HepG2 (cell line): ENCODE results near the gene DGKG. TPM values are rescaled to one million over a fixed set of nuclear protein-coding genes. Genes with fewer than 3 reads are reported as not detected.

Experiments used
- BRCA1 ChIP-seq: sonication (generic); formaldehyde crosslinking; IDR thresholded peaks from 2 replicates; pipeline ENCODE4 v1.4.0; 2020; ENCODE audit warnings: missing genetic modification reagents
- FOSL2 ChIP-seq: sonication (generic); formaldehyde crosslinking; IDR thresholded peaks from 2 replicates; pipeline ENCODE4 v1.4.0; 2020; ENCODE audit warnings: missing genetic modification reagents
- HIVEP1 ChIP-seq: sonication (generic); formaldehyde crosslinking; IDR thresholded peaks from 2 replicates; pipeline ENCODE4 v1.4.0; 2020; ENCODE audit warnings: mild to moderate bottlenecking, missing genetic modification reagents
- HNF1B ChIP-seq: sonication (generic); formaldehyde crosslinking; IDR thresholded peaks from 2 replicates; pipeline ENCODE4 v1.5.1; 2020; ENCODE audit warnings: mild to moderate bottlenecking, moderate library complexity, missing genetic modification reagents
- KLF15 ChIP-seq: sonication (generic); formaldehyde crosslinking; IDR thresholded peaks from 2 replicates; pipeline ENCODE4 v1.8.1; 2023; ENCODE audit warnings: borderline replicate concordance, mild to moderate bottlenecking, inconsistent platforms, missing genetic modification reagents, mixed read lengths
- MAFK ChIP-seq, 2 experiments: IDR thresholded peaks in 1 of 2; conservative IDR thresholded peaks in 1 of 2; 2 replicates each; pipeline ENCODE4 v1.6.1; 2011; ENCODE audit warnings: improper control_type of control experiment in 2 of 2, low read length in 2 of 2
- NFE2L2 ChIP-seq: fragments of 150-350 bp; IDR thresholded peaks from 2 replicates; pipeline ENCODE4 v1.6.1; 2014; ENCODE audit warnings: low read length
- SMC3 ChIP-seq: IDR thresholded peaks from 2 replicates; pipeline ENCODE4 v1.6.1; 2011; ENCODE audit warnings: low read length, improper control_type of control experiment
- TMF1 ChIP-seq: sonication (generic); formaldehyde crosslinking; IDR thresholded peaks from 2 replicates; pipeline ENCODE4 v1.8.1; 2022; ENCODE audit warnings: low read depth, missing genetic modification reagents
- ZMYM3 ChIP-seq: sonication (generic); formaldehyde crosslinking; IDR thresholded peaks from 2 replicates; pipeline ENCODE4 v1.5.1; 2020; ENCODE audit warnings: mild to moderate bottlenecking, missing genetic modification reagents
- ZNF609 ChIP-seq: sonication (generic); formaldehyde crosslinking; IDR thresholded peaks from 2 replicates; pipeline ENCODE4 v1.4.0; 2020; ENCODE audit warnings: mild to moderate bottlenecking, missing genetic modification reagents, borderline replicate concordance
- polyA plus RNA-seq, 8 experiments: library from polyadenylated mRNA; depleted of rRNA in 3 of 8; stranded (reverse) in 7 of 8; unstranded in 1 of 8; fragments of >200 nt; fragmentation: Illumina TruSeq in 4 of 8; extraction: Trizol in 4 of 8; gene quantifications; 2 replicates each; pipeline versions ENCODE4 v1.2.1 to v1.2.3, GENCODE V29; 2011 to 2016; ENCODE audit warnings: low read depth in 4 of 8, missing spikeins in 1 of 8, mixed read lengths in 1 of 8; ENCODE audit not compliant: insufficient read depth in 1 of 8
- total RNA-seq, 5 experiments: library from RNA; depleted of rRNA; stranded (reverse); fragments of >200 nt; fragmentation: Illumina TruSeq; extraction: Trizol; gene quantifications; 2 replicates each; pipeline ENCODE4 v1.2.3, GENCODE V29; 2016; ENCODE audit warnings: low read depth in 1 of 5
- TF ChIP-seq, protein P1 (sequence below): sonication (generic); formaldehyde crosslinking; IDR thresholded peaks from 2 replicates; pipeline ENCODE4 v1.5.0; 2020; ENCODE audit warnings: missing genetic modification reagents
- TF ChIP-seq, protein P2 (sequence below): sonication (generic); formaldehyde crosslinking; IDR thresholded peaks from 2 replicates; pipeline ENCODE4 v1.4.0; 2020; ENCODE audit warnings: mild to moderate bottlenecking, missing genetic modification reagents, borderline replicate concordance
- TF ChIP-seq, protein P3 (sequence below): IDR thresholded peaks from 2 replicates; pipeline ENCODE4 v1.6.1; 2016; ENCODE audit warnings: missing genetic modification reagents, missing compliant biosample characterization

Gene DGKG
- total and polyA plus RNA-seq, 2 of the 13 experiments (the other 11 are each of a cell fraction or from before 2014, with no cell fraction given): 3.8 to 6.2 TPM

DNA sequence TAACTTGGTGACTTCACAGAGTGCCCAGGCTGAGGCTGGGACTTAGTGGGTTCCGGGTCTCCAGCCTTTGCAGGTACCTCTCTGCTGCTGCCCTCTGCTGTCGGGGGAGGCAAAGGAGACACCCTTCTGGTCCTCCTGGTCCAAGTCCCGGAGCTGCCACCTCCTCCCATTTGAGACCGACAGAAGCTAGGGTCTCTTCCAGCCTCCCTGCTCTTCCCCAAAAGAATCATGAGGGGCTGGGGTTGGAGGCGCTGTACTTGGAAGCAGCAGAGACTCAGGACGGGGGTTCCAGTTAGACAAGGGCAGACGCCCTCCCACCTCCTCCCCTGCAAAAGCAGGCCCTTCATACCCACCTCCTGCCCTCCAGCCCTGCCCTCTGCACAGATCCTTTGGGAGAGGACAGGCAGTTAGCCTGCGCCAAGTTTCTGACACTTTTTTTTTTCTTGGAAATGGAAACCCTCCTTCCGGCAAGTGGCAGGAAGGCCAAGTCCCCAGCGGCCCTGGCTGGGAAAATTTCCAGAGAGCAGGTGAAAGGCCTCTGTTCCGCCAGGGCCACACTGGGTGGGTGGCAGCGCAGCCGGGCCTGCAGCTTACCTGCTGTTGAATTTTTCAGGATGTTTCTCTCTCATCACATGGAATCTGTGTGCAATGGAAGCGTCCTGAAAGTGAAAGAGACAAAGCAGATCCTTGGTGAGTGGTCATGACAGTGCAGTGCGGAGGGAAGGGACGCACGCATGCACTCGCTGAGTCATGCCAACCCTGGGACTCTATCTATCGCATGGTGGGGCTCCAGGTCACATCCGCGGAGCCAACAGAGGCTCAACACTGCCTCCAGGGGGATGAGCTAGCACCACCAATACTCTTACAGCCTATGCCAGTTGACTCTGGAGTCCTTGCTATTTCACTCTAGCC lies 119.9 kb downstream of the DGKG start (continued):
- TF ChIP-seq TMF1 (CRISPR knock-in tag): no peak
- peak; percentile 89 for TF ChIP-seq NFE2L2
- TF ChIP-seq ZMYM3 (CRISPR knock-in tag): 0 out of 2 replicates have a peak, but pooled peaks have one; percentile 43
- TF ChIP-seq HIVEP1 (CRISPR knock-in tag): no peak
- peak; percentile 82 to 97 for TF ChIP-seq MAFK (conservative IDR thresholded peaks at IDR 0.05 in 1 of 2, IDR thresholded peaks at IDR 0.05 in 1 of 2; ENCODE audit: low read length in 2 of 2)
- TF ChIP-seq HNF1B (CRISPR knock-in tag): peak; percentile 37
- no peak for TF ChIP-seq ZNF609 (CRISPR knock-in tag)
- peak; percentile 93 for TF ChIP-seq FOSL2 (CRISPR knock-in tag)
- TF ChIP-seq KLF15 (CRISPR knock-in tag): no peak
- TF ChIP-seq, protein P1, sequence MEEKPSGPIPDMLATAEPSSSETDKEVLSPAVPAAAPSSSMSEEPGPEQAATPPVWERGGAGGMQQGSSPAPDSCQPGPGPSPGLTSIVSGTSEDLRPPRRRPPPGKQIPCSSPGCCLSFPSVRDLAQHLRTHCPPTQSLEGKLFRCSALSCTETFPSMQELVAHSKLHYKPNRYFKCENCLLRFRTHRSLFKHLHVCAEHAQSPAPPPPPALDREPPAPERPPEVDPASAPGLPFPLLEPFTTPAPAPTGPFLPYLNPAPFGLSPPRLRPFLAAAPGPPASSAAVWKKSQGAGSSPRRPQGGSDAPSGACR: peak; percentile 61; the same call in 1 of the 2 replicates
- TF ChIP-seq, protein P2, sequence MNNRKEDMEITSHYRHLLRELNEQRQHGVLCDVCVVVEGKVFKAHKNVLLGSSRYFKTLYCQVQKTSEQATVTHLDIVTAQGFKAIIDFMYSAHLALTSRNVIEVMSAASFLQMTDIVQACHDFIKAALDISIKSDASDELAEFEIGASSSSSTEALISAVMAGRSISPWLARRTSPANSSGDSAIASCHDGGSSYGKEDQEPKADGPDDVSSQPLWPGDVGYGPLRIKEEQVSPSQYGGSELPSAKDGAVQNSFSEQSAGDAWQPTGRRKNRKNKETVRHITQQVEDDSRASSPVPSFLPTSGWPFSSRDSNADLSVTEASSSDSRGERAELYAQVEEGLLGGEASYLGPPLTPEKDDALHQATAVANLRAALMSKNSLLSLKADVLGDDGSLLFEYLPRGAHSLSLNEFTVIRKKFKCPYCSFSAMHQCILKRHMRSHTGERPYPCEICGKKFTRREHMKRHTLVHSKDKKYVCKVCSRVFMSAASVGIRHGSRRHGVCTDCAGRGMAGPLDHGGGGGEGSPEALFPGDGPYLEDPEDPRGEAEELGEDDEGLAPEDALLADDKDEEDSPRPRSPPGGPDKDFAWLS (CRISPR knock-in tag): no peak
- TF ChIP-seq SMC3: peak; percentile 89
- no peak for TF ChIP-seq BRCA1 (CRISPR knock-in tag)
- TF ChIP-seq, protein P3, sequence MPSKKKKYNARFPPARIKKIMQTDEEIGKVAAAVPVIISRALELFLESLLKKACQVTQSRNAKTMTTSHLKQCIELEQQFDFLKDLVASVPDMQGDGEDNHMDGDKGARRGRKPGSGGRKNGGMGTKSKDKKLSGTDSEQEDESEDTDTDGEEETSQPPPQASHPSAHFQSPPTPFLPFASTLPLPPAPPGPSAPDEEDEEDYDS: peak; percentile 59
